ENCODE data around the gene HSFX4.
"Not testable (repeated sequence)": the region's sequence is repeated elsewhere in the genome, so short reads cannot be mapped to it uniquely, and the experiment has no call there.

The HSFX4 gene

GRCh38 chrX:149929400-149929799 is at the start of gene HSFX4:
HSFX4 (plus strand) TSS chrX:149929573; CDS start chrX:149929645, 72 bp downstream.
- DNase-seq (ENCODE audit: low read depth) = not testable (repeated sequence)

- DNase-seq (ENCODE audit: low read depth) = no peak
These were observed 48.2 kb upstream of the HSFX4 start, which contains the start of gene MAGEA8 for GRCh38 chrX:149881081-149881711. MAGEA8 (plus strand) TSS chrX:149881183; CDS start chrX:149884273, 3,090 bp downstream.

GRCh38 chrX:149890828-149891227 is 38.5 kb upstream of the HSFX4 start:
- DNase-seq (ENCODE audit: low read depth) = not testable (repeated sequence)

- no peak for DNase-seq (ENCODE audit: low read depth)
These were observed 30.8 kb upstream of the HSFX4 start for GRCh38 chrX:149898554-149898953.

DNA sequence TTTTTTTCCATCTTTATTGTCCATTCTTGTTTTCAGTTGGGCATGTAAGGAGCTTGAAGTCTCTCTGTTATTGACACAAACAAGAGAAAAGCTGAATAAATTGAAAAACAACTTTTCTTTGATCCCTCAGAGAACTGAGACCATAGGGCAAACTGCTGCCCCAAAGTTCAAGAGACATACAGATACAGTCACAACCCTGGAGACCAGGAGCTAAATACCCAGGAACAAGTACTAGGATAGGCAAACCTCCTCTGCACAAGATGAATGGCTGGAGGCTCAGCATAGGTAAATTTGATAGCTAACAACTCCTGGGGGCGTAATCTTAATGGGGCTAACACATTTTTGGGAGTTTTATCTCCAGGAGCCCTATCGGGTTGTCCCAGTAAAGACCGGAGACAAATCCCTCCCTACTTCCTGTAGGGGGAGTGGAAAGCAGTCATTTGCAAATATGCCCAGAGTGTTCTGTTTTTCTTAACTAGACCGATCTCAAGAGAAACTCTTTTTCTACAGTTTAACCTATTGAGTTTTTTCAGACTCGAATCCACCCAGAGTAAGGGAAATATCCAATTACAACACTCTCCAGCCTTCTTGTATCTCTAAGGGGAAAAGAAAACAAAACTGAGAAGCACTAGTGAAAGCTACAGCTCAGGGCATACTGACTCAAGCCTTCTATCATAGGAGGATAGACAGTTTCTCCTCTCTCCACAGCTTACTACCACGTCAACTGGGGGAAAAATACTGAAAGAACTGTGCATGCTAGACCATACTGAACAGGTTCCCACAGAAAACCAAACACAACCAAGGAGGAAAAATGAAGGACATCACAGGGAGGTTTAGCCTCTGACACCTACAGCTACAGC is 25.3 kb upstream of the HSFX4 start:
- DNase-seq (ENCODE audit: low read depth) = peak; percentile 19

DNA sequence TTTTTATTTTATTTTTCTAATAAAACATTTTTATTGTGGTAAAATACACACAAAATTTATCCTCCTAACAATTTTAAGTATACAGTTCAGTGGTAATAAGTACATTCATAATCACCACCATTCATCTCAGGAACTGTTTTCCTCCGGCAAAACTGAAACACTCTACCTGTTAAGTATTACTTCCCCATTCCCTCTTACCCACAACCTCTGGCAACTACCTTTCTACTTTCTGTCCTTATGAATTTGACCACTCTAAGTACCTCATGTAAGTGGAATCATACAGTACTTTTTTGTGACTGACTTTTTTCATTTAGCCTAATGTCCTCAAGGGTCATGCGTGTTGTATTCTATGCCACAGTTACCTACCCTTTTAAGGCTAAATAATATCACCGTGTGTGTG is 21.1 kb upstream of the HSFX4 start:
- no peak for DNase-seq (ENCODE audit: low read depth)

GRCh38 chrX:149908727-149909126 is 20.6 kb upstream of the HSFX4 start:
- DNase-seq (ENCODE audit: low read depth) = no peak

DNA sequence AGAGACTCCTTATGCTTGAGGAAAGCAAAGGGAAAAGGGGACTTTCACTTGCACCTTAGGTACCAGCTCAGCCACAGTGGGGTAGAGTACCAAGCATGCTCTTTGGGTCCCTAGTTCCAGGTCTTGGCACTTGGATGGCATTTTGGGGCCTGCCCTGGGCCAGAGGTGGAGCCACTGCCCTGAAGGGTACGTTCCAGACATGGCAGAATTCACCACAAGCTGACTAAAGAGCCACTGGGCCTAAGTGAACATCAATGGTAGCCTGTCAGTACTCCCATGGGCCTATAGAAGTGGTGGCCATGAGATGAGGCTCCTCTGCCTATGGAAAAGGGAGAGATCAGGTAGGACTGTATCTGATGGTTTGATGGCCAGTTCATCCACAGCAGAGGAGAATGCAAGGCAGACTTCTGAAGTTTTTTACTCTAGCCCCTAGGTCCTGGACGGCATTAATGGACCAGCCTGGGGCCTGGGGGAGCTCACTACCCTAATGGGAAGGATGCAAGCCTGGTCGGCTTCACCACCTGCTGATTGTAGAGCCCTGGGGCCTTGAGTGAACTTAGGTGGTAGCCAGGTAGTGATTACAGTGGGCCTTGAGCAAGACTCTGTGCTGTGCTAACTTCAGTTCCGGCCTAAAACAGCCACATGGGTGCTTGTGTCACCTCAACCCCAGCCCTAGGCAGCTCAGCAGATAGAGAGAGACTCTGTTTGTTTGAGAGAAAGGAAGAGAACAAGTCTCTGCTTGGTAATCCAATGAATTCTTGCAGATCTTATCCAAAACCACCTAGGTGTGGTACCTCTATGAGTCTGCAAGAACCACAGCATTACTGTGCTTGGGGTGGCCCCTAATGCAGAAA is 19.8 kb upstream of the HSFX4 start:
- DNase-seq (ENCODE audit: low read depth) = no peak

DNA sequence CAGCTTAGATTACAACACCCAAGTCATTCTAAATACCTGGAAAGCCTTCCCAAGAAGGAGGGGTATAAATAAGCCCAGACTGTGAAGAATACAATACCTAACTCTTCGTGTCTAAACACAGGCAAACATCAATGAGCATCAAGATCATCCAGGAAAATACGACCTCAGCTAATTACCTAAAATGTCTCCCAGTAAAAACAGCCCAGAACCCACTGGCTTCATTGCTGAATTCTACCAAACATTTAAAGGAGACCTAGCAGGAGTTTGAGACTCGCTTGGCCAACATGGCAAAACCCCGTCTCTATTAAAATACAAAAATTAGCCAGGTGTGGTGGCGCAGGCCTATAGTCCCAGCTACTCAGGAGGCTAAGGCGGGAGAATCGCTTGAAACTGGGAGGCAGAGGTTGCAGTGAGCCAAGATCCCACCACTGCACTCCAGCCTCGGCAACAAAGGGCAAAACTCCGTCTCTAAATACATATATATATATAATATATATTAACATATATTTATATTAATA is 19.1 kb upstream of the HSFX4 start:
- DNase-seq (ENCODE audit: low read depth) = no peak

GRCh38 chrX:149916745-149917392 is 12.5 kb upstream of the HSFX4 start:
- DNase-seq (ENCODE audit: low read depth) = no peak

GRCh38 chrX:149923836-149924235 is 5.5 kb upstream of the HSFX4 start:
- not testable (repeated sequence) for DNase-seq (ENCODE audit: low read depth)

- DNase-seq (ENCODE audit: low read depth) = not testable (repeated sequence)
These were observed 4.9 kb upstream of the HSFX4 start for GRCh38 chrX:149924434-149924833.

DNA sequence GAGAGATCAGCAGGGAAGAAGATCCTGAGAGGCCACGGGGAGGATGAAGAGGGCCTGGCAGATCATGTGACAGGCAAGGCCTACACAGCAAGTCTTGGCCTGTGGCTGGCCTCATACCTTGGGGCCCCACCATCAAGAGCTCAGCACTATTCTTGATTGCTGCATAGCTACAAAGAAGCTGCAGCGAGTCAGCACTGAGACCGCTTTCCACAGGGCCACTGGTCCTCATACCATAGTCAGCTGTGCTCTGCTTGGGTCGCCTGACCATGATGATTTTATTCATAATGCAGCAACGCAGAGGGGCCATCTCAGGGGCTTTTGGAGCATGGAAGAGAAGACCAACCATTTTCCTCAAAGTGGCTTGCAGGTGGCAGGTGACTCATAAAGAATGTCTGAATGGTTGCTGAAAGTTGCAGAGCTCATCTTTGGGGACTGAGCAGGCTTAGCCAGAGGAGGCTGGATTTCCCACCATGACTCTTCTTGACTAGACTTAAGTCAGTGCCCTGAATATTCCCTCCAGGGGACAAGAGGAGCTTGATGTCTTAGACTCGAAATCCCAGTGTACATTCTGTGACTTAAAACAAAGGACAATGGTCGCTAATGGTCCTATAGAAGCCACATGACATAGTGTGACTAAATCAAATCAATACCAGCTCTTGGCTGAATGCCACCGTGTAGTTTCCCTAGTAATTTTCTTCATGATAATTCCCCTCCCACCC is 2.0 kb upstream of the HSFX4 start:
- not testable (repeated sequence) for DNase-seq (ENCODE audit: low read depth)

GRCh38 chrX:149927964-149928258 is 1.5 kb upstream of the HSFX4 start:
- DNase-seq (ENCODE audit: low read depth) = not testable (repeated sequence)

DNA sequence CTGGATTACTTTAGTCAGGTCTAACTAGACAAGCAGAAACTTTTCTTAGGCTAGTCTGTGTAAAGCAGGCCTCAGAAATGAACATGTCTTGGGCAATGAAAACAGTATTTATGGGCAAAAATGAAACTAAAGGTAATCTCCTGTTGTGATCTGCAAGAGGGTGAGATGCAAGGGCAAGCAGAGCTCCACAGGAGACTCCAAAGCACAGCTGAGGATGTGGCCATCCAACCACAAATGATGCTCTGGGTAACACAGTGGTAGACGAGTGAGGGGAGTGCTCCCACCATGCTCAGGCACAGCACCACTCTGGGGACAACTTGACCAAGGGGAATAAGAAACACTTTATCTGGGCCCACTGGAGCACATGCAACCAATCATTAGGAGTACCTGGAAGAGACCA is 738 bp upstream of the HSFX4 start:
- DNase-seq (ENCODE audit: low read depth) = not testable (repeated sequence)

DNA sequence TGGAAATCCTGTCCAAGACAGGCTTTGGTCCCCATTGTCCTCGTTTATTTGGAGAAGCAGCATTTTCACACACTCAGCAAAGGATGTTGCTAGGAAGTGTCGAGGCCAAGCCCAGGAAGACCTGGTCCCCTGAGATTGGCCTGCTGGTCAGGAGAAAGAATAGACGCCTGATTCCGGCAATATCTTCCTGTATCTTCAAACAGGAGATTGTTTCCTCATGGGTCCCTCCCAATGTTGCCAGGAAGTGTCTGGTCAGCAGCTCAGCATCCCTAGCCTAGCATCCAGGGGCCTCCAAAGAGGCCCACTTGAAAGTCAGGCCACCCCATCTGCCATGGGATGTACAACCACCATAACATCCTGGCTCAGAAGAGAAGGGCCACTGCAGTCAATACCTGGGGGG is 2.0 kb downstream of the HSFX4 start:
- DNase-seq (ENCODE audit: low read depth) = not testable (repeated sequence)

DNA sequence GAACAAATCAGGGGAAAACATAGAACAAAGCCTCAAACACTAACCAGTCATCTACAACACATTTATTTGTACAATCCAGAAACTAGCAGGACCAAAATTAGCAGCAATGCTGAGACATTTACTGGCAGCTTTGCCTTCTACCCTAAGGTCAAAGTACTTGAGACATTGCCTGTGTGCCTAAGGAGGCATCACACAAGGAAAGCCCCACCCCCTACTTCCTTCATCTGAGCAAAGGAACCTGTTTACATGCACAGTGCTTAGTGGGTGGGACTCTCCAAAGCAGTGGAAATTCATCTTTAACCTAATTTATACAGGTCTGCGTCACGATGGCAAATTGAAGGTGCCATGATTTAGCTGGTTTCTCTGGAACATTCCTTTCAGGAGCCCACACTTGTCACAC is 2.8 kb downstream of the HSFX4 start:
- DNase-seq (ENCODE audit: low read depth) = not testable (repeated sequence)

- DNase-seq (ENCODE audit: low read depth) = not testable (repeated sequence)
These were observed 3.6 kb downstream of the HSFX4 start for GRCh38 chrX:149932970-149933369.

DNA sequence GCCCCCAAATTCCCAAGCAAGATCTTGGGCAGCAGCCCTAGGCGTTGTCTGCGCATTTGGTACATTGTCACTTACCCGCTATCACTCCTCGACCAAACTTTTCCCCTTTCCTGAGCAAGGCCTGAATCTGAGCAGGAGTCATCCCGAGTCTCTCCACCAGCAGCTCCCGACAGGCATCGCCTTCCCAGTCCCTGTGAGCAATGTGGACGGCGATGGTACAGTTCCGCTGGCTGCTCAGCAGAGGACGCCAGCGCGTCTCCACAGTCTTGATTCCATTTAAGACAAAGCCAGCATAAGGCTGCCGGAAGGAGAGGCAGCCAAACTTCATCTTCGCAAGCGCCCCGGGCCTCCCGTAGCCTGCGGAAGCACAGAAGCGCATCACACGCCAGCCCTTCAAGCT is 4.2 kb downstream of the HSFX4 start:
- DNase-seq (ENCODE audit: low read depth) = not testable (repeated sequence)

DNA sequence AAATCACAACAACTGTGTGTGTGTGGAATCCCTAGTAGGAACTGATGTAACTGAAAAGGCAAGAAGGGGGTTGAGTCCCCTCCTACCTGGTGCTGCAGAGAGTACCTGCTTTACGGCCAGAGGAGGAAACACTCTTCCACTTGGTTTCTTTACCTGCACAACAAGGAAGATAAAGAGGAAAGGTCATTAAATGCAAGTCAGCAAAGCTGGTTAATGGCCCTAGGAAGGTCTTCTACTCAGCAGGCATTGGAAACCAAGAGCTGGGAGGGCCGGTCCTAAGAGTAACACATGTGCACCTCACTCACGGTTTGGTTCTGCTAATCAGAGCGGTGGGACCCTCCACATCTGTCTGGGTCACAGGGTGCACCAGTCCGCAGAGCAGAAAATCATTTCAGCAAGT is 8.0 kb downstream of the HSFX4 start:
- not testable (repeated sequence) for DNase-seq (ENCODE audit: low read depth)

GRCh38 chrX:149937871-149938426 is 8.6 kb downstream of the HSFX4 start:
- peak; percentile 15 for DNase-seq (ENCODE audit: low read depth)
